ENCODE results near the gene KIF26B. TPM values are rescaled to one million over a fixed set of nuclear protein-coding genes. Genes with fewer than 3 reads are reported as not detected.
"Not testable (repeated sequence)": the region's sequence is repeated elsewhere in the genome, so short reads cannot be mapped to it uniquely, and the experiment has no call there.

The KIF26B gene
- total RNA-seq, 1 donor from 2014 or later, result 0.32 TPM

DNA sequence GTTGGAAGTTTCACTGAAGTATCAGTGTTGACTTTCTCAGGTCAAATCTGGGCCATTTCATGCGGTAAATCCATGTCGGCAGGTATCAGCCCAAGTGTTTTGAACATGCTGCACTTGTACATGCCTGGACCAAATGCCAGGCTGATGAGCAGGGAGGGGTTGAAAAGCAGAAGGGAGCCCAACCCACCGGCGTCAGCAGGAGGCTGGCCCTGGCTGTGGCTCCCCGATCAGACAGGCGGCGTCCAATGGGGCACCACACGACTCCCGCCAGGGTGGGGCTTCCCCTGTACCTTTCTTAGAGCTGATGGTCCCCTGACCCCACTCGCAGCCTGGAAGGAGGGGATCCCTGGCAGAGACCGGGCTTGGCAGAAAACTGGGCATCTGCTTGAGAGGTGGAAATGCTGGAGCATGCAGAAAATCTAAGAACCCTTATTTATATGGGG, 540.0 kb downstream of the KIF26B start:
- no peak for DNase-seq (ENCODE audit: low spot score)

DNA sequence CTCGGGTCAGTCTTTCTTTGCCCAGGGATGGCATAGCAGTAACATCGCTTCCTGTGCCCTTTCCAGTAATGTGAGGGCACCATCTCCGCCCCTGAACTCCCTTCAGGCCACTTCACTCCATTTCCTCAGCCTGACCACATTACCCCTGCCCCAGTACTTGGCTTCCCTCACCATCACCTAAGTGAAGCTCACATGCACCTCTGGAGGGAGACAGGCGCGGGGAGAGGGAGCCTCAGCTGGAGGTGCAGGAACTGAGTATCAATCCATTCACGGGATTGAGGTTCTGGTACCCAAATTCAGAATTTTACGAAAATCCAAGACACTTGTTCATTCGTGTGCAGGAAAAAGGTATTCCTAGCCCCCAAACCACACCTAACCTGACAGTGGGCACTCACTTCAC, 540.4 kb downstream of the KIF26B start:
- no peak for DNase-seq (ENCODE audit: low spot score)

DNA sequence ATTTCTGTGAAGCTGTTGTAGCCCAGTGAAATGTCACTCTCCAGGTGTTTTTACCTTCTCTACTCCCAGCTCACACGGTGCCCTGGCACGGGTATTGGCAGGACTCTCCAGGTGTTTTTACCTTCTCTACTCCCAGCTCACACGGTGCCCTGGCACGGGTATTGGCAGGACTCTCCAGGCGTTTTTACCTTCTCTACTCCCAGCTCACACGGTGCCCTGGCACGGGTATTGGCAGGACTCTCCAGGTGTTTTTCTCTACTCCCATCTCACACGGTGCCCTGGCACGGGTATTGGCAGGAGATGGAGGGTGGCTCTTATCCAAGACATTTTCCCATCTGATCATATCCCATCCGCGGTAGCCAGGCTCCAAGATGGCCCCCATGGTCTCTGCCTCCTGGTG, 540.9 kb downstream of the KIF26B start:
- DNase-seq (ENCODE audit: low spot score), result not testable (repeated sequence)

DNA sequence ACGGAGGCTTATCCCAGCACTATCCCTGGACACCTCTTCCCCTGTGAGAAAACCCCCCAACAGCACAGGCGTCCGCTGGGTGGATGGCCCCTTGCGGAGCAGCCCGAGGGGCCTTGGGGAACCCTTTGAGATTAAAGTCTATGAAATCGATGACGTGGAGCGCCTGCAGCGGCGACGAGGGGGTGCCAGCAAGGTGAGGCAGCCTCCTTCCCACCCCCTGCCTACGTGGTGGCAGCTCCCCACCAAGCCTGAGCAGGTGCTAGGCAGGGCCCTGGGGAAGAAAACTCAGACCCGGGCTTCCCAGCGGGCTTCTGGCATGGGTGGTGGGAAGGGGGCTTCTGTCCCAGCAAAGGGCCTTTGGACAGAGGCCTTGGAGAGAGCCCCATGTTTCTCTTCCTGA, 543.3 kb downstream of the KIF26B start:
- DNase-seq (ENCODE audit: low spot score), result no peak

DNA sequence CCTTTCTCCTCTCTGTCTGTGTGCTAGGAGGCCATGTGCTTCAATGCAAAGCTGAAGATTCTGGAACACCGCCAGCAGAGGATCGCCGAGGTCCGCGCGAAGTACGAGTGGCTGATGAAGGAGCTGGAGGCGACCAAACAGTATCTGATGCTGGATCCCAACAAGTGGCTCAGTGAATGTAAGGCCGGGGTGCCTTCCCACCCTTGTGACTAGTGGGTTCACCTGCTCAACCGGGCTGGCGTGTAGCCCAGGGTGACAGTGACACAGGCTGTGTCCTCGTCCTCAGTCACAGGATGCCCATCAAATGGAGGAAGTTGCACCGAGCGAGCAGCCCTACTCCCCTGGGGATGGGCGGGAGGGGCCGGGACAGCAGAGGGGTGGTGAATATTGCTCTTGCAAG, 544.1 kb downstream of the KIF26B start:
- DNase-seq (ENCODE audit: low spot score), result no peak

DNA sequence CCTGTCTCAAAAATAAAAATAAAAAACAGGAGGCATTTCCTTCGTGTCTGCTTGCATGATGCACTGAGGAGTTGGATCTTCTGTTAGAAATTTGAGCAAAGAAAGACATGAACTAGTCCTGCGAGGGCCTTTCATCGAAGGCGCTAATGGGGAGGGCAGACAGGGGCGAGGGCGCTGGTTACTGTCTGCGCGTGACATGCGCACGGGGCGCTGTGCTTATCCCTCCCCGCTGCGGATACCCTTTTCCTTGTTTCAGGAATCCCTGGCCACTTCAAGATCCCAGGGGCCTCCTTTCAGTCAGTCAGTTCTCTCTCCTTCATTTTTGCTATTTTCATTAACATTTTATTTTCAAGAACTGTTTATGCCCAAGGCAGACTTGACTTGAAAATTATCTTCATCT, 545.8 kb downstream of the KIF26B start:
- no peak for DNase-seq (ENCODE audit: low spot score)

DNA sequence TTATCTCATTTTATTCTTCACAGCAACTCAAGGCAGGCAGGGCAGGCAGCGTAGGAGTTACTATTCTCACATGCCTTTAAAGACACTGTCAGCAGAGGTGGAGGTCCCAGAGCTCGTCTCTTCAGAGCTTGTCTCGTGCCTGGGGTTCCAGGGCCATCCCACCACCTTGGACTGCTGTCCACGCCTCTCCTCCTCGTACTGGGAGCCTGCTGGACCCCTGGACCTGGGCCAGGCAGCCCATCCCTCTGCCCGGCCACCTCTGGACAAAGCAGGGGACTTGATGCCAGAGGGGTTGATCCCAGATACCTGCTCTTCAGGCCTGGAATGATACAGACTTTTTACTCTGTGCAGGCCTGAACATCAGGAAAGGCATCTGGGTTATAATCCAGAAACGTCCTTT, 546.8 kb downstream of the KIF26B start:
- no peak for DNase-seq (ENCODE audit: low spot score)

DNA sequence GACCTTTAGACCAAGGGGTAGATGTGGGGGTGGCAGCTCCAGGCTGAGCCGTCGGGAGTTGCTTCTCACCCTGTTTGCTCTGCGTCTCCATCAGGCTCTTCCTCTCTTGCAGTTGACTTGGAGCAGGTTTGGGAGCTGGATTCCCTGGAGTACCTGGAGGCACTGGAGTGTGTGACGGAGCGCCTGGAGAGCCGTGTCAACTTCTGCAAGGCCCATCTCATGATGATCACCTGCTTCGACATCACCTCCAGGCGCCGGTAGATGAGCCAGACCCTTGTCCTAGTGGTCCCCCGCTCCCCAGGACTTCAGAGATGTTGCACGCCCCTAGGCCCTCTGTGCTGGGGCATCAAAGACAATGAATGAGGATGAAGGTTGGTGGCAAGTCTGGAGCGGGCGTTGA, 547.6 kb downstream of the KIF26B start:
- no peak for DNase-seq (ENCODE audit: low spot score)

DNA sequence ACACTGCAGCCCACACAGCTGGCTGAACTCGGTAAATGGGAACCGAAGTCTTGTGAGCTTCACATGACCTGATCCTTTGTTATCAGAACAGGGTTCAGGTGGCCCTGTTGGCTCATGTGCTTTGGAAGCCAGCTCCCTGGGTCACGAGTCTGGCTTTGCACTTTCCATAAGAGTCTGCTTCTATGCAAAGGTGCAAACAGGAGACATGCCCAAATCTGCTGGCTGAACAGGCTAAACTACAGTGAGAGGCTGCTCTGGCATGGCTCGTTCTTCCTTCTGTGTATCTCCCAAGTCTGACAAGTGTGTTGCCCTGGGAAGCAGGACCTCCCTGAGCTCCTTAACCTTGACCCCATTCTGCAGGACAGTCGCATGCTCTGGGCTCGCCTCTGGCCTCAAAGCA, 549.6 kb downstream of the KIF26B start:
- no peak for DNase-seq (ENCODE audit: low spot score)

DNA sequence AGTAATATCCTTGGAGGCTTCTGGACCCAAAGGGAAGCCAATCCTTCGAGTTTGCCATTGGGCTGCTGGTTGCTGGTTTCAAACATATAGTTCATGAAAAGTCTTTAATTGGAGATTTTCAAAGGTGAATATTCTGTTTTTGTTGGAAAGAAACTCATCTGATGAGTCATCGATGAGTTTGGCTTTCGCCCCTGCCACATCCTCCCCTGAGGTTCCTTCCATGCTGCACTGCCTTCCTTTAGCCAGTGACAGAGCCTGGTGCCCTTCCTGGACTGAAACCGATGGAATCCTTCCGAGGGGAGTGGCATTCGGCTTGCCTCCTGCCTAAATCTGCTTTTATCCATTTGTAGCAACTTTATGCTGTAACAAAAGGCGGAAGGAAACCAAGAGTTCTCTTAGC, 550.0 kb downstream of the KIF26B start:
- DNase-seq (ENCODE audit: low spot score), result no peak

DNA sequence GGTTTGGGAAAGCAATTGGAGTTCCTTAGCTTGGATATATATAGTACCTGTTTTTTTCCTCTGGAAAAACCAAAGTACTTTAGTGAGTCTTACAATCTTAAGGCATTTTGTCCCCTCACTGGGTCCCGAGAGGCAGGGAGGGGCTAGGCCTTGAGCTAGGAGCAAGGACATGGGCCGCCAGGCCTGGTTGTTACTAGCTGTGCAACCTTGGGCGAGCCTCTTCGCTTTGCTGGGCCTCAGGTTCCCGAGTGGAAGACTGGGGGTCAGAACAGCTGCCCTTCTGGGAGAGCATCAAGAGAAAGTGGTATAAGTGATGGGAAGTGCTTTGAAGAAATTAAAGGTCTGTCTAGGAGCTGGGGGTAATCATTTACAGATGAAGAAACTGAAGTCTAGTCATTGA, 553.2 kb downstream of the KIF26B start:
- DNase-seq (ENCODE audit: low spot score), result no peak

DNA sequence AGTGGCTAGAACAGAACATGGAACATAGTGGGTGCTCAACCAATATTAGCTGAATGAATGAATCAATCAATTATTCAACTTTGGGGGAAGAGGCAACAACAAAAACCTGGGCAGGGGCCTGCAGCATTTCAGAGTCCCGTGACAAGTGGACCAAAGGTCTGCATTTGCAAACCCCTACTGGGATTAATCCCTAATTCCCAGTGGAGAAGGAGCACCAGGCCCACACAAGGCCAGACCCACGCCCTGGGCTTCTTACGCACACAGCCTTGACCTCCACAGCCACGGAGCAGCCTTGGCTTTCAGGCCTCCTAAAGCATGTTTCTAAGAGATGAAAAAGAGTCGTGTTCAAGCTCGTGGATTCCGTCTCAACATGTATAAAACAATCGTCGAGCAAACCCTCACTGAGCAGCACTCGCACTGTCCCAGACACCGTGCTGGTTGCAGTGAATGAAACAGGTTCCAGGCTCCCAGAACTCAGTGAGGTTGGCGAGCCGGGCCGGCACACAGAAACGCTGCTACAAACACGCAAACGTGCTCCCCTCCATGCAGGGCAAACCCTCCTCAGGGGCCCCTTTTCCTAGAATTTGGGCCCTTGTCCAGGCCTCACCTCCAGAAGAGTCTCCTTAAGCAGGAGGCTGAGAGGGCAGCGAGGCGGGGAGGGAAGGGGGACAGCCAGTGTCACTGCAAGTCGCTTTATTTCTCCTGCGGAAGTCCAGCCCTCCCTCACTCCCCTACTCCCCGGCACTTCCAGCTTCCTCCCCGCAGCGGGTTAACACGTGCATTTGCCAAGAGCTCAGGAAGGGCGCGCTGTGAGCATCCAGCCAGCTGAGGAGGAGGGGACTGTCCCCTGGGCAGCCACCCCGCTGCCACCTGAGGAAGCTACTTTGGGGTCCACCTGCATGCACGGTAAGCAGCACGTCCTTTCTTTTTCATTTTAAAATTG, 556.4 kb downstream of the KIF26B start:
- no peak for DNase-seq (ENCODE audit: low spot score)

DNA sequence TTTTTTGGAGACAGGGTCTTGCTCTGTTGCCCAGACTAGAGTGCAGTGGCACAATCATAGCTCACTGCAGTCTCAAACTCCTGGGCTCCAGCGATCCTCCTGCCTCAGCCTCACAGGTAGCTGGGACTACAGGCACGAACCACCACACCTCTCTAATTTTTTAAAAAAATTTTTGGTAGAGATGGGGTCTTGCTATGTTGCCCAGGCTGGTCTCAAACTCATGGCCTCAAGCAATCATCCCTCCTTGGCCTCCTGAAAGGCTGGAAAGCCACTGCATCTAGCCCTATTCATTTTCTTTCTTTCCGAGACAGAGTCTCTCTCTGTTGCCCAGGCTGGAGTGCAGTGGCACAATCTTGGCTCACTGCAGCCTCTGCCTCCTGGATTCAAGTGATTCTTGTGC, 559.2 kb downstream of the KIF26B start:
- not testable (repeated sequence) for DNase-seq (ENCODE audit: low spot score)

DNA sequence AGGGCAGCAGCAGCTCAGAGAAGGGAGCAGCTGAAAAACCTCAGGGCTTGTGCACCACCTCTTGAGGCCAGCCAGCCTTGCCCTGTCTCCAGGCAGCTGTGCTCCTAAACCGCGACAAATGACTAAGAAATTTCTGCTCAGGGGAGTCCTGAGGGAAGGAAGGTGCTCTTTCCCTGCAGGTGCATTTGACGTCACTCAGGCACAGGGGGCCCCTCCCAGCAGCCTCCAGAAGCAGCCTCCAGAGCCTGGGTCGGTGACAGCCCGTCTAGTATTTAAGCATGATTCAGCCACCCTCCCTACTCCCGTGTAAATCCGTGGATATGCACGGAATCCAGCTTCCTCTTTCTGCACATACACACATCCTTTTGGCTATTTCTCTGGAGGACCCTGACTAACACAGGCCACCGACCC, 560.5 kb downstream of the KIF26B start:
- DNase-seq (ENCODE audit: low spot score), result no peak

DNA sequence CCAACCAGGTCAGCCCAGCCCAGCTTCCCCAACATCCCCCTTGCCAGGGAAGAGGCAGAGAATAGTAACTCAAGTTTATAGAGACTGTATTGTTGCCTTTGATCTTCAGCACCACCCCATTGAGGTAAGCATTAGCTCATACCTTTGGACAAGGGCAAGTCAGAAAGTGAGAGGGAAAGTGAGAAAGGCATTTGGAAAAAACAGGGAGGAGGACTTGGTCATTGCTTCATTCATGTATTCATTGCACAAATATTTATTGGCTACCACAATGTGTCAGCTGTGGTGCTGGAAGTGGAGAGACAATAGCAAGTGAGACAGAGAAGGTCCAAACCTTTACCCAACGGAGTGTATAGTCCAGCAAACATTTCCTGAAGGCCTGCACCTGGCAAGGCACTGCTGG, 561.2 kb downstream of the KIF26B start:
- no peak for DNase-seq (ENCODE audit: low spot score)

DNA sequence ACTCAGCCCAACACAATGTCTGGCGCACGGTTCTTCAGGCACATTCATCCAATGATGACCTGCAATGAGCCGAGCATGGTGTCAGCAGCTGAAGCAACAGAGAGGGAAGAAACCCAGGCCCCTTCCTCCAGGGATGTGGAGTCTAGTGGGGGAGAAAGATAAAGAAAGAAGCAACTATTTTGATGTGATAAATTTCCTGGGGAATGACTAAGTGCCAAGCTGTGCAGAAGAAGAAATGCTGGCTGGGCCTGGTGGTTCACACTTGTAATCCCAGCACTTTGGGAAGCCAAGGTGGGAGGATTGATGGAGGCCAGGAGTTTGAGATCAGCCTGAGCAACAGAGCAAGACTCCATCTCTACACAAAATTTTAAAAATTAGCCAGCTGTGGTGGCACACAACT, 561.8 kb downstream of the KIF26B start:
- DNase-seq (ENCODE audit: low spot score), result no peak

DNA sequence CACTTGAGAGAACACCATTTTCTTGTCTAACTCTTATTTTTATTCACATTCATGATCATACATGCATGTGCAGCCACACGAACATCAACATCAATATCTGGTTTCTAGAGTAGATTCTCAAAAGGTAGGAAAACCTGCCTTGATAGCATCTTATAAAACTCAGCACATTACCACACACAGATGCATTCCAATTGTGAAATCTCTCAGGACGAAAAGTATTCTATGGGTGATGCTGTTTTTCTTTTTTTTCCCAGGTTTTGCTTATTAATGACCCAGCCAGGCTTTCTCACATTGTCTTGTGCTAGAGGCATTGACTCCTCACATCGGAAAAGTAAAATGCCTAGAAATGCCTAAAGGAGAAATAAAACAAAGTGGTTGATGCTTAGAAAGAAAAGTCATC, 562.8 kb downstream of the KIF26B start:
- DNase-seq (ENCODE audit: low spot score), result no peak

DNA sequence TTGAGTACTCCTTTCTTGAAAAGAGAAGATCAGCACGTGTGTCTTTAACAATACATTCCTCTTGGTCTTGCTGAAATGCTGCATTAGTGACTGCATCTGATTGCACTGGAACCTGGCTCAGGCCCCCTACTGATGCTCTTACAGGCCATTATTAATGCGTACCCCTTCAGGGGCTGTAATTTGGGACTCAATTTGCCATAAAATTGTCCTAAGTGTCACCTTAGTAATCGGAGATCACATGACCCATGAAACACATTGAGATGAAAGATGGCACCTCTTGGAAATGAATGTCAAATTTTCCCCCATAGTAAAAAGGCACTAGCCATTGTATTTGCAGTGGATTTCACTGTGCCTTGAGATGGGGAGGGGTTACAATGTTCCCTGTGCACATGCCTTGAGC, 563.3 kb downstream of the KIF26B start:
- DNase-seq (ENCODE audit: low spot score), result no peak

DNA sequence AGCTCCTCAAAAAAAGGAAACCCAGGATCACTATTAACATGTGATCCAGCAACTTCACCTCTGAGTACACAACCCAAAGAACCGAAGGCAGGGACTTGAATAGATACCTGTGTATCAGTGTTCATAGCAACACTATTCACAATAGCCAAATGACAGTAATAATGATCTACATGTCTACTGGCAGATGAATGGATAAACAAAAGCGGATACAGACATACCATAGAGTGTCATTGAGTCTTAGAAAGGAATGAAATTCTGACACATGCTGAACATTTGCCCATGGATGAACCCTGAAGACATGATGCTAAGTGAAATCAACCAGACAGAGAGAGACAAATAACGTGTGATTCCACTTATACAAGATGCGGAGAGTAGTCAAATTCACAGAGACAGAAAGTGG, 564.2 kb downstream of the KIF26B start:
- DNase-seq (ENCODE audit: low spot score), result no peak

DNA sequence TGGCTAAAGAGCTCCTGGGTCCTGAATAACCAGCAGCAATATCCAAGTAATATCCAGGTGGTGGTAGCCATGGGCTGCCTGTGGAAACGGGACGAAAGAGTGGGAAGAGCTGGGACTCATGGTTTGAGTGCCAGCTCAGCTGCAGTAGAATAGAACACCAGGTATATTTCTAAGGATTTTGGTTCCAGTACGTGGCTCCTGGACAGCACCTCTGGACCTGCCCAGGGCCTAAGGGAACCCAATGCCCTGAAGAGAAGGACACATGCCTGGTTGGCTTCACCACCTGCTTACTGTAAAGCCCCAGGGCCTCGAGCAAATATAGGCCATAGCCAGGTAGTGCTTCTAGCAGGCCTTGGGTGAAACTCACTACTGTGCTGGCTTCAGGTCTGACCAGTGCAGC, 566.7 kb downstream of the KIF26B start:
- no peak for DNase-seq (ENCODE audit: low spot score)

DNA sequence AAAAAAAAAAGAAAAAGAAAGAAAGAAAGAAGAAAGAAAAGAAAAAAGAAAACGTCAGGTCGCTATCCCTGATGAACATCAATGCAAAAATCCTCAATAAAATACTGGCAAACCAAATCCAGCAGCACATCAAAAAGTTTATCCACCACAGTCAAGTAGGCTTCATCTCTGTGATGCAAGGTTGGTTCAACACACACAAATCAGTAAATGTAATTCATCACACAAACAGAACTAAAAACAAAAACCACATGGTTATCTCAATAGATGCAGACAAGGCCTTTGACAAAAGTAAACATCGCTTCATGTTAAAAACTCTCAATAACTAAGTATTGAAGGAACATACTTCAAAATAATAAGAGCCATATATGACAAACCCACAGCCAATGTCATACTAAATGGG, 573.2 kb downstream of the KIF26B start:
- DNase-seq (ENCODE audit: low spot score), result not testable (repeated sequence)

DNA sequence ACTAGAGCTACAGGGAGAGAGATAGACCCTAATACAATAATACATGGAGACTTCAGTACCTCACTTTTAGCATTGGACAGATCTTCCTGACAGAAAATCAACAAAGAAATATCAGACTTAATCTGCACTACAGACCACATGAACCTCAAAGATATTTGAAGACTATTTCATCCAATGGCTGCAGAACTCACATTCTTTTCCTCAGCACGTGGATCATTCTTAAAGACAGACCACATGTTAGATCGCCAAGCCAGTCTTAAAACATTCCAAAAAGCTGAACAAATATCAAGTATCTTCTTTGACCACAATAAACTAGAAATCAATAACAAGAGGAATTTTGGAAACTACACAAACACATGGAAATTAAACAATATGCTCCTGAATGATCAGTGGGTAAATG, 576.0 kb downstream of the KIF26B start:
- DNase-seq (ENCODE audit: low spot score), result no peak

DNA sequence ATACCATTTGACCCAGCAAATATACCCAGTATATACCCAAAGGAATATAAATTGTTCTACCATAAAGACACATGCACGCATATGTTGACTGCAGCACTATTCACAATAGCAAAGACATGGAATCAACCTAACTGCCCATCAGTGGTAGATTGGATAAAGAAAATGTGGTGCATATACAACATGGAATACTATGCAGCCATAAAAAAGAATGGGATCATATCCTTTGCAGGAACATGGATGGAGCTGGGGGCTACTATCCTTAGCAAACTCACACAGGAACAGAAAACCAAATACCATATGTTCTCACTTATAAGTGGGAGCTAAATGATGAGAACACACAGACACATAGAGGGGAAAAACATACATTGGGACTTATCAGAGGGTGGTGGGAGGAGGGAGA, 585.6 kb downstream of the KIF26B start:
- not testable (repeated sequence) for DNase-seq (ENCODE audit: low spot score)

DNA sequence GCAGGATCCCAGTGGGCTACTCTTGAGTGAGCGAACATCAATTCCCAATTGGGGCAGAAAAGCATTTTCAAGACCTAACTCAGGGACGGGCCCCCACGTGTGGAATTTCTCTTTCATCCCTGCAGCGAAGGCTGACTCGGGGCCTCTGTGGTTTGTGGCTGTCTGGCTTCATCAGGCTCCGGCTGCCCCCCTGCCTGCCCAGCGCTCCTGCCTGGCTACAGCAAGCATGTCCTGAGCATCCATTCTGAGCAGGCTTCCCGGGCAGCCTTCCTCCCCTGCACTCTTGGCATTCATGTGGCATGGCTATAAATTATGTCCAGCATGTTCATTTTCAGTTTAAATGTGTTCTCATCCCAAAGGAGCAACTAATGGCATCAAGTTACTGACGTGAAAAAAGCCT, 588.1 kb downstream of the KIF26B start:
- no peak for DNase-seq (ENCODE audit: low spot score)

Measured in mucosa of gallbladder (tissue), 1 donor.